Ammon's horn (tissue), 1 donor: ENCODE data around the gene DNAH2.

Experiments used
- DNase-seq: peaks from one replicate; pipeline ENCODE4 v3.0.0-alpha.2; 2016; ENCODE audit warnings: low spot score

The DNAH2 gene

DNA sequence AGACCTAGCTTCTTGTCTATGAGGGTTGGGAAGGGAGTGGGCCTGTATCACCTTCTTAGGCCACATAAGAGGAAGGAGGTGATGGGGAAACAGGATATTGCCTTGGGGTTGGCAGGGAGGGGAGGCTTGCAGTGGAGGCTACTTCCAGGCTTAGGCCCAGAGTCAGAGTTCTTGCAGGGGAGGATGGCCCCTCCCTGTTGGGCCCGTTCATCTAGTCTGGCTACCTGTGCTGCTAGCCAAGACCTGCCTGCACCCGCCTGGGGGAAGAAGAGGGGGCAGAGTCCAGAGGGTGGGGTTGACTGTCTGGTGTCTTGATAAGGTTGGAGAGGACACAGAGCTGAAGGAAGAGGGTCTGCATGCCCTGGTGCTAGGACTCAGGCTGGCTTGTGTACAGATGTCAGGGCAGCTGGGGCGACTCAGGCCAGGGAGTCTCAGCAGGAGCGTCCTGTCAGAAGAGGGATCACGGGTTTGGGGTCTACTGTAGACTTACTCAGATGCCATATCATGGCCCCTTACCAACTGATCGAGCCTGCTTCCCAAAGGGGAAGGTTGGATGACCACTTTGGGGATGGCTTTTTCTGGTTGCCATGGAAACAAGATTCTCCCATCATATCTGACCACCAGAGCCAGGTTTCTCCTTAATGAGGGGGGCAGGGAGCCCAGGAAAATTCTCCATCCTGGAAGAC is 121.8 kb downstream of the DNAH2 start:
- DNase-seq = no peak

DNA sequence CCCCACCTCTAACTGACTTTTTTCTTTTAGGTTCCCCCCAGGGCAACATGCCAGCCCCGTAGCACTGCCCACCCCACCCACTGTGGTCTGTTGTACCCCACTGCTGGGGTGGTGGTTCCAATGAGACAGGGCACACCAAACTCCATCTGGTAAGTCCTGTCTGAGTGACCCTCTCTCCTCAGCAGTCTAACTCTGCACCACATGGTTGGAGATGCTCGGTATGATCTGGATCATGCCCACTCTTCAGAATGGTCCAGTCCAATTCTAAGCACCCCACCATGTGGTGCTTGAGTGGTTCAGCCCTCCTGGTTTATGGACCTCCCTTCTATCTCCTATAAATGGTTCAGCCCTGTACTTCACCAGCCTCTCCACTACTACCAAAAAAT is 122.3 kb downstream of the DNAH2 start:
- peak; percentile 21 for DNase-seq

DNA sequence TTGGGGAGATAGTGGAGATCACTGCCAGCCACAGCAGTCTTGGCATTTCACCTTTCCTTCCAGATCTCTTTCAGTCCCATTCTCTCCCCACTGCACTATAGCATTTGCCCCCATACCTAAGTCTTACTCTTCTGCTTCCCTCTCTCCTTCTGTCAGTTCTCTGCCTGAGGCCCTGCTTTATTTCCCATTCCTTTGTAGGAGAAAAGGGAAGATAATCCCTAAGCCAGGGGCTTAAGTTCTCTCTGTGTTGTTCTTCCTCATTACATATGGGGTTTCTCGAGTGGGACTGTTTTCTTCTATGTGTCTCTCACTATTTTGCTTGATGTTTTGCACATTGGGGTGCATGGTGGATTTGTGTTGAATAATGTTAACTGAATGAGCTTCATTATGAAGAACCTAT is 122.9 kb downstream of the DNAH2 start:
- DNase-seq = no peak

DNA sequence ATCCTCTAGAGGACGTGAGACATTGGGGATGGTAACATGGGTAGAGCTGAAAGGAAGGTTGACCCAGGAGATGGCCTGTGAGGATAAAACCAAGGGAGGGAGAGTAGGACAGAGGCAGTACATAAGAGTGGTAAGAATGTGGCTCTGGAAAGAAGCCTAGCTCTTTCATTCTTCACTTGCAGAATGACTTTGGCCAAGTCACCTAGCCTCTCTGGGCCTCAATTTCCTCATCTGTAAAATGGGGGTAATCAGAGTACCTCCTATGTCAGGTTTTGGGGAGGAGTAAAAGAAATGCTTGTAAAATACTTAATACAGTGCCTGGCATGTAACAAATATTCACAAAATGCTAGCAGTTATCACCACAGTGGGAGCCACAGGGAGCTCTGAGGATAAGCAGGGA is 123.3 kb downstream of the DNAH2 start:
- no peak for DNase-seq

DNA sequence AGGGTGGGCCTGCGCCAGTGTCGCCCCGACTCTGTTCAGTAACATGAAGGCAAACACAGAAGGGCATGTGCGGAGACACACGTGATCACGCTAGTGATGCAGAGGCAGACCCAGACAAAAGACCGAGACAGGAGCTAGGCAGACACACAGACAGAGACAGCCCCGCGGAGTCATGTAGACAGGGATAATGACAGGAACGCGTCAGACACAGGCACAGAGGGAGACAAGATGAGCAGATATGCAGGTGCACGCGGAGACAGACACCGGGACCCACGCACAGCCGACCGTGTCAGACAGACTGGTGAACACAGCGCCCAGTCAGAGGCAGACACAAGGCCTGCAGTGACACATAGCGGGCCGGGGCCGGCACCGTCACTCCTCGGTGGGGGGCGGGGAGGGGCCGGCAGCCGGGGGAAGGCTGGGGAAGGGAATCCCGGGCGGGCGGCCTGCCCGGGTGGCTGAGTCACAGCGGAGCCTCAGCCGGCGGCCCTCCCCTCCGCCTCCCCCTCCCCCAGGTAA is 123.9 kb downstream of the DNAH2 start:
- DNase-seq = peak; percentile 88

DNA sequence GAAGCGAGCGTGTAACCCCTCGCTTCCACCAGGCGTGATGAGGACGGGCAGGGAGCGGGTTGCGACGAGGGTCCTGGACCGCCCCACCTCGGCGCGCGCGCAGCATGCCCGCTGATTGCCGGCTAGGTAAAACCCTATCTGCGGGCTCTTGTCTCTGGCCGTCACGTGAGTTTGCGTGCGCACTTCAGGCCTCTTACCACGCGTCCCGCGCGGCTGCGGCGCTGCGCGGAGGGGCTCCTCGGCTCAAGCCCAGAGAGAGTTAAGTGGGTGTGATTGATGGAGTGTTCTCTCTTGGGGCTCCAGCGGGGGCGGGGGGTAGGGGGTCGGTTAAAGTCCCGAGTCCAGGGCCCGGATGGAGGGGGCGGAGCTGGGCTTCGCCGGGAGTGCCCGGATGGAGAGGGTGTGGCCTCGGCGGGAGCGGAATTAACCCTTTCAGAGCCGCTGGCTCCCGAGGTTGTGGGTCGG is 124.4 kb downstream of the DNAH2 start:
- peak; percentile 81 for DNase-seq

DNA sequence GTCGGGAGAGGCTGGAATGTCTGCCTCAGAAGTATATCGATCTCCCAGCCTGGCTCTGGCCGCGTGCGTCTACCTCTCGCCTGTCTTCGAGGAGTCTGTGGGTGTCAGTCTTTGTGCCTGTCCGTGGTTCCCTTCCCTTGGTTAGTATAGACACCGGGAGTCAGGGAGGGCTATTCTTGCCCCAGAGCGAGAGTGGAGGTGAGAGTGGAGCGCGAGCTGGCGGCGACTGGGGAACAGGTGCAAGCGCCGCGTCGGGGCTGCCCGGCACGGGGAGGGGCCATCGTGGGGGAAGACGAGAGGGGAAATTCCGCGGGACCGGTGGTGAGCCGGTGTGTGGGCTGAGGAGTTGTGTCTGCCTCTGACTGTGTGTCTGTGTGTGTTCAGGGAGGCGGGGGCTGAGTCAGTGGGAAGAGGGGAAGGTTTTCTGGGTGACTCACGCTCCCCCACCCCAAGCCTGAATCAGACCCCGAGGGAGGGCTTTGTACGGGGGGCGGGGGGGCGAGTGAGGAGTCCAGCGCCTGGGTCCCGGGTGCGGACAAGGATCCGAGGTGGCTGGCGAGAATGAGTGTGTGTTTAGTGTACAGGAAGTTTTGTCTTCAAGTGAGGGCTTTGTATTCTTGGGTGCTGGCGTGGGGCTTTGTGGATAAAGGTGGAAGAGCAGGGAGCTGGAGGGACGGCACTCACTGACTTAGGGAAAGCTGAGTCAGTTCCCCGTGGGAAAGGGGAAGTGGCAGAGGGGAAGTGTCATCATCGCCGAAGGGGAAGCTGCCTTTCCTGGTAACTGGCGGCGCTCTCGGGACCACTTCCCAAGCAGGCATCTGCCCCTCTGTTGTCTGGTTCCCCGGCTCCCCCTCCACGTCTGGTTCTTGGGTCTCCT is 125.1 kb downstream of the DNAH2 start:
- peak; percentile 81 for DNase-seq

DNA sequence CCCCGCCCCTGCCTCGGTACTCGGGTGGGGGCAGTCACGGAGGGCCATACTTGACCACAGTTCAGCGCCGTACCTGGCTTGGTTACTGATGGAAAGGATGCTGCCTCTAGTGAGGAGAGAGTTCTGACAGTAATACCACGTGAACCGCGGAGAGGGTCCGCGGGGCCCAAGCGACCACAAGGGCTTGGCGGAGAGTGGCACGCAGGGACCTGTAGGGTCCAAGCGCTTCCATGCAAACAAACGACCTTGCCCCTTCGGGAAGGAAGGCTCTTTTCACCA is 125.7 kb downstream of the DNAH2 start:
- no peak for DNase-seq

DNA sequence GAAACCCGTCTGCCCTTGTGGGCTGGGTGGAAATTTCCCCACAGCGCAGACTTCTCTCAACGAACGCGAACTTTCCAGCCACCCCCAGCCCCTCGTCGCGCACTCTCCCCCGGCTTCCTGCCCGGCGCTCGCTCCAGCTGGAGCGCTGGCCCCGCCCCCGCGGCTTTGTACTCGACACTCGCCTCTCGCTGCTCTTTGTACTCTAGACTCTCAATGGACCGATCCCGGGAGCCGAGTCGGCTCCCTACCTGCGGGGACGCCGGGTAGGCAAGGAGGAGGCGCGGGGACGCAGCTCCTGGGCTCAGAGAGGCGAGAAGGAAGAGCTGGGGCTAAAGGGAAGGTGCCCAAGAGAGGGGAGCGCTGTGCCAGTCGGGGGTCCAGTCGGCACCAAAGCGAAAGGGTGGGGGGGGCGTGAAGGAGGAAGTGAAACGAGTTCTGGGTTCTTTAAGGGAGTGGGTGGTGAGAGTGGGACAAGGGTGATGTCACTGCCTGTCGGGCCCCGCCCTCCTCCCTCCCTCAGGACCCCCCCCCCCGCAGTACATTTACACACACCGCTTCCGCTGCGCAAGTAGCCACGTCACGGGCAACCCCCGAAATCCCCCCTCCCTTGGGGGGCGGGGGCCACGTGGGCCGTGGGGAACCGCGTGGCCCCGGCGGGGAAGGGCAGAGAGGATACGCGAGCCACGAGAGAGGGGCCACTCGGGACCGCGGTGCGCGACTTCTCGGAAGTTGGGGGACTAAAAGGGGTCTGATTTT is 126.2 kb downstream of the DNAH2 start:
- DNase-seq = peak; percentile 83

DNA sequence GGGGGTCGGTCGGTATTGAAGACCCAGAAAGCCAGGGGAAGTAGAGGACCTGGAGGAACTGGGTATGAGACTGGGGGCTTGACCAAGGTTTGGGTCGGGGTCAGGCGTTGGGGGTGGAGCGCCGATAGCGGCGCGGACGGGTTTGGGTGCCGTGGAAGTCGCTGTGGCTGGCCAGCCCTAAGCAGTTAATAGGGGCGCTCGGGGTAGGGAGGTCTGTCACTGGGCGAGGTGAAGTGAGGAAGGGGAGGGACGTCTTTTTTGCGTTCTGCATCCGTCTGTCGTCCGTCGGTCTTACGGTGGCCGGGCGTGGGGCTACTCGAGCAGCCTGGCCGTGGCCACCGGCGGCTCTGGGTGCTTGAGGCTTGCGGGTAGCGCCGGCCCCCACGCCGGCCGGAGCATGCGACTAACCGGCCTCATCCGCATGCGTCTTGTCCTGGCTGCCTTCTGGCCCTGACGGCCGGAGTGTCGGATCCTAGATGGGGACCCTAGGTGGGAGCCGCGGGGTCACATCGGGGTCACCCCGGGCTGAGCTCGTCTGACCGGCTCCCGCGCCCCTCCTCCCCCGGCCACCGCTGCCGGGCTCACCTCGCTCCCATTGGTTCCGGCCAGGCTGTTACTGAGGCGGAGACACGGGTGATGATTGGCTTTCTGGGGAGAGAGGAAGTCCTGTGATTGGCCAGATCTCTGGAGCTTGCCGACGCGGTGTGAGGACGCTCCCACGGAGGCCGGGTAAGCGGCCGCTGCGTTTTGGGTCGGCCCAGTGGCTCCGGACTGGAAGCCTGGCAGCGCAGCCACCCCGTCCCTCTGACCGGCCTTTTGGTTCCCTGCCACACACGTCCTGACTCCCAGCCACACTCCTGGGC is 127.0 kb downstream of the DNAH2 start:
- DNase-seq = peak; percentile 98

DNA sequence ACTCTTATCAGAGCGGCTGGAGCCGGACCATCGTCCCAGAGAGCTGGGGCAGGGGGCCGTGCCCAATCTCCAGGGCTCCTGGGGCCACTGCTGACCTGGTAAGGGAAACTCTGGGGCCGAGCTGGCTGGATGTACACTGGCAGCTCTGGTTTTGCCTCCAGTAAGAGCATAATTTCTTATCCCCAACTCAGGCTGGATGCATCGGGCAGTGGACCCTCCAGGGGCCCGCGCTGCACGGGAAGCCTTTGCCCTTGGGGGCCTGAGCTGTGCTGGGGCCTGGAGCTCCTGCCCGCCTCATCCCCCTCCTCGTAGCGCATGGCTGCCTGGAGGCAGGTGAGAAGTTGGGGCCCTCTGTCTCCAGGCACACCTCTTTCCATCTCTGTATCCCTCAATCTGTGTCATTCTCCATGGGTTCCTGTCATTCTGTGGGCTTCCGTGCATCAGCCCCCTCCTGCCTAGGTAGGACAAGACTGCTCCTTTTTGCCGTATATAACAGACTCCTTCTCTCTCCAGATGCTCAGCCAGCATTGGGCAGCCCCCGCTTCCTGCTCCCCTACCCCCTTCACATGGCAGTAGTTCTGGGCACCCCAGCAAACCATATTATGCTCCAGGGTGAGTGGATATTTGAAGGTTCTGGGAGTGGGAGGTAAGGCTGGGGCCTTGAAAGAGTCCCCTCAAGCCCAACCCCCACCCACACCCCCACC is 128.0 kb downstream of the DNAH2 start:
- no peak for DNase-seq

DNA sequence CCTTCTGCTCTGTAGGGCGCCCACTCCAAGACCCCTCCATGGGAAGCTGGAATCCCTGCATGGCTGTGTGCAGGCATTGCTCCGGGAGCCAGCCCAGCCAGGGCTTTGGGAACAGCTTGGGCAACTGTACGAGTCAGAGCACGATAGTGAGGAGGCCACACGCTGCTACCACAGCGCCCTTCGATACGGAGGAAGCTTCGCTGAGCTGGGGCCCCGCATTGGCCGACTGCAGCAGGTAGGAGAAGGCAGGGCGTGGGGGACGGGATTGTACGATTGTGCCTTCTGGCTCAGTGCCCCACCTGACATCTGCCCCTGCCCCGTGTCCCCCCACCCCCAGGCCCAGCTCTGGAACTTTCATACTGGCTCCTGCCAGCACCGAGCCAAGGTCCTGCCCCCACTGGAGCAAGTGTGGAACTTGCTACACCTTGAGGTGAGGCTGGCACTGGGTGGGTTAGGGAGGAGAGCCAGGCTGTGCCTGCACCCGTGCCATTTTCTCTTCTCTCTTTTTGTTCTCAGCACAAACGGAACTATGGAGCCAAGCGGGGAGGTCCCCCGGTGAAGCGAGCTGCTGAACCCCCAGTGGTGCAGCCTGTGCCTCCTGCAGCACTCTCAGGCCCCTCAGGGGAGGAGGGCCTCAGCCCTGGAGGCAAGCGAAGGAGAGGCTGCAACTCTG is 128.7 kb downstream of the DNAH2 start:
- DNase-seq = no peak

DNA sequence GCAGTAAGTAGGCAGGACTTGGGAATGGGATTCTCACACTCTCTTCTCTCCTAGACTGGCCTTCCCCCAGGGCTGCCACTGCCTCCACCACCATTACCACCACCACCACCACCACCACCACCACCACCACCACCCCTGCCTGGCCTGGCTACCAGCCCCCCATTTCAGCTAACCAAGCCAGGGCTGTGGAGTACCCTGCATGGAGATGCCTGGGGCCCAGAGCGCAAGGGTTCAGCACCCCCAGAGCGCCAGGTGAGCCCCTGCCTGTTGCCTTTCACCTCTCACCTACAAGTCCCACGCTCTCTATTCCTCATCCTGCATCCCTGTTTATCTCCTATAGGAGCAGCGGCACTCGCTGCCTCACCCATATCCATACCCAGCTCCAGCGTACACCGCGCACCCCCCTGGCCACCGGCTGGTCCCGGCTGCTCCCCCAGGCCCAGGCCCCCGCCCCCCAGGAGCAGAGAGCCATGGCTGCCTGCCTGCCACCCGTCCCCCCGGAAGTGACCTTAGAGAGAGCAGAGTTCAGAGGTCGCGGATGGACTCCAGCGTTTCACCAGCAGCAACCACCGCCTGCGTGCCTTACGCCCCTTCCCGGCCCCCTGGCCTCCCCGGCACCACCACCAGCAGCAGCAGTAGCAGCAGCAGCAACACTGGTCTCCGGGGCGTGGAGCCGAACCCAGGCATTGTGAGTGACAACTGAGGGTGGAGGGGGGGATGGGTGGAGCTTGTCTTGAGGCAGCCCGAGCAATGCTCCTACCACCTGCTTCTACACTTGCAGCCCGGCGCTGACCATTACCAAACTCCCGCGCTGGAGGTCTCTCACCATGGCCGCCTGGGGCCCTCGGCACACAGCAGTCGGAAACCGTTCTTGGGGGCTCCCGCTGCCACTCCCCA is 129.5 kb downstream of the DNAH2 start:
- DNase-seq = no peak

DNA sequence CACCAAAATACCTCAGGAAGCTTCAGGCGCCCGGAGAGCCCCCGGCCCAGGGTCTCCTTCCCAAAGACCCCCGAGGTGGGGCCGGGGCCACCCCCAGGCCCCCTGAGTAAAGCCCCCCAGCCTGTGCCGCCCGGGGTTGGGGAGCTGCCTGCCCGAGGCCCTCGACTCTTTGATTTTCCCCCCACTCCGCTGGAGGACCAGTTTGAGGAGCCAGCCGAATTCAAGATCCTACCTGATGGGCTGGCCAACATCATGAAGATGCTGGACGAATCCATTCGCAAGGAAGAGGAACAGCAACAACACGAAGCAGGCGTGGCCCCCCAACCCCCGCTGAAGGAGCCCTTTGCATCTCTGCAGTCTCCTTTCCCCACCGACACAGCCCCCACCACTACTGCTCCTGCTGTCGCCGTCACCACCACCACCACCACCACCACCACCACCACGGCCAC is 130.6 kb downstream of the DNAH2 start:
- no peak for DNase-seq

DNA sequence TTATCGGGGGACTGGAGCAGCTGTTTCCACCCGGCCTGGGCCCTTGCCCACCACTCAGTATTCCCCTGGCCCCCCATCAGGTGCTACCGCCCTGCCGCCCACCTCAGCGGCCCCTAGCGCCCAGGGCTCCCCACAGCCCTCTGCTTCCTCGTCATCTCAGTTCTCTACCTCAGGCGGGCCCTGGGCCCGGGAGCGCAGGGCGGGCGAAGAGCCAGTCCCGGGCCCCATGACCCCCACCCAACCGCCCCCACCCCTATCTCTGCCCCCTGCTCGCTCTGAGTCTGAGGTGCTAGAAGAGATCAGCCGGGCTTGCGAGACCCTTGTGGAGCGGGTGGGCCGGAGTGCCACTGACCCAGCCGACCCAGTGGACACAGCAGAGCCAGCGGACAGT is 131.2 kb downstream of the DNAH2 start:
- DNase-seq = no peak

DNA sequence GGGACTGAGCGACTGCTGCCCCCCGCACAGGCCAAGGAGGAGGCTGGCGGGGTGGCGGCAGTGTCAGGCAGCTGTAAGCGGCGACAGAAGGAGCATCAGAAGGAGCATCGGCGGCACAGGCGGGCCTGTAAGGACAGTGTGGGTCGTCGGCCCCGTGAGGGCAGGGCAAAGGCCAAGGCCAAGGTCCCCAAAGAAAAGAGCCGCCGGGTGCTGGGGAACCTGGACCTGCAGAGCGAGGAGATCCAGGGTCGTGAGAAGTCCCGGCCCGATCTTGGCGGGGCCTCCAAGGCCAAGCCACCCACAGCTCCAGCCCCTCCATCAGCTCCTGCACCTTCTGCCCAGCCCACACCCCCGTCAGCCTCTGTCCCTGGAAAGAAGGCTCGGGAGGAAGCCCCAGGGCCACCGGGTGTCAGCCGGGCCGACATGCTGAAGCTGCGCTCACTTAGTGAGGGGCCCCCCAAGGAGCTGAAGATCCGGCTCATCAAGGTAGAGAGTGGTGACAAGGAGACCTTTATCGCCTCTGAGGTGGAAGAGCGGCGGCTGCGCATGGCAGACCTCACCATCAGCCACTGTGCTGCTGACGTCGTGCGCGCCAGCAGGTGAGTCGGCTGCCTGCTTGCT is 131.7 kb downstream of the DNAH2 start:
- no peak for DNase-seq

DNA sequence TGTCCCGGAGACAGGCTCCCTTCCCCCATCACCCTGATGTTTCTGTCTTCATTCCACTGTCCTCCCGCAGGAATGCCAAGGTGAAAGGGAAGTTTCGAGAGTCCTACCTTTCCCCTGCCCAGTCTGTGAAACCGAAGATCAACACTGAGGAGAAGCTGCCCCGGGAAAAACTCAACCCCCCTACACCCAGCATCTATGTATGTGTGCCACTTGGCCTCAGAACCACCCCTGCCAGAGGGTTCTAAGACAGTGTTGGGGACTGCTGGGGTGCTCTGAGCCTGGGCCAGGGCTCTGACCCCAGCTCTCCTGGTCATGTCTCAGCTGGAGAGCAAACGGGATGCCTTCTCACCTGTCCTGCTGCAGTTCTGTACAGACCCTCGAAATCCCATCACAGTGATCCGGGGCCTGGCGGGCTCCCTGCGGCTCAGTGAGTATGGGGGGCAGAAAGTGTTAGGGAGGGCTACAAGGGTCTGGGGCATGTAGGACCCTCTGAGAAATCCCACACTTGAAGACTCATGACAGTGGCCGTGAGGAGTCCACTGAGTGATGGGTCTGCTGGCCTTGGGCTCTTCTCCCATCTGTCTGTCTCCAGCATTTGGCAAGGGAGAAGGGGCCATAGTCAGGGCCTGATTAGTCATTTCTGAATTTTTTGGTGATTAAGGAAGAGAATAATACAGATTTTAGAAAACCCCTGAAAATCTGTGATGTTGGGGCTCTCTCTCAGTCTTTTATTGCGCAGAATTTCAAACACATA is 132.4 kb downstream of the DNAH2 start:
- DNase-seq = no peak
